ENCODE data around the gene FMO1.
"Not testable (repeated sequence)": the region's sequence is repeated elsewhere in the genome, so short reads cannot be mapped to it uniquely, and the experiment has no call there.

Gene FMO1, protein sequence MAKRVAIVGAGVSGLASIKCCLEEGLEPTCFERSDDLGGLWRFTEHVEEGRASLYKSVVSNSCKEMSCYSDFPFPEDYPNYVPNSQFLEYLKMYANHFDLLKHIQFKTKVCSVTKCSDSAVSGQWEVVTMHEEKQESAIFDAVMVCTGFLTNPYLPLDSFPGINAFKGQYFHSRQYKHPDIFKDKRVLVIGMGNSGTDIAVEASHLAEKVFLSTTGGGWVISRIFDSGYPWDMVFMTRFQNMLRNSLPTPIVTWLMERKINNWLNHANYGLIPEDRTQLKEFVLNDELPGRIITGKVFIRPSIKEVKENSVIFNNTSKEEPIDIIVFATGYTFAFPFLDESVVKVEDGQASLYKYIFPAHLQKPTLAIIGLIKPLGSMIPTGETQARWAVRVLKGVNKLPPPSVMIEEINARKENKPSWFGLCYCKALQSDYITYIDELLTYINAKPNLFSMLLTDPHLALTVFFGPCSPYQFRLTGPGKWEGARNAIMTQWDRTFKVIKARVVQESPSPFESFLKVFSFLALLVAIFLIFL

DNA sequence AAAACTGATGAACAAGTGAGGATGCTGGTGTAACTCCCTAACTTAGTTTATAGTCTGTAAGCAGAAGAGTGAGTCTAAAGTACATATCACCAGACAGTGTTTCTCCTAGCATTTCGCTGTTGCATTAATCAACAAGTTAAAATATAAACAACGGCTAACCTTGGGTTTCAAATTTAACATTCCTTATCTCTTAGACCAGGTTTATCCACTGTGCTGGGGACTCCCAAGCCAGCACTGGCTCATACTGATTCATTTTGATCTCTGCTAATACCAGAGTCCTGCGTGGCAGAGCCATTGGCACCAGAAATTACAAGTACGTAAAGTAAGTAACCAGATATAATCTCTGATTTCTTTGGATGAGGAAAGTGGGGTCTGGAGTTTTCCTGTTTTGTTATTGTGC lies at the start of gene FMO1:
TSS of gene FMO1 (plus strand) at position 193 of the 400 bp plus-strand sequence. CDS start 9,594 bp downstream, outside the sequence.
- FAIRE-seq = no peak

DNA sequence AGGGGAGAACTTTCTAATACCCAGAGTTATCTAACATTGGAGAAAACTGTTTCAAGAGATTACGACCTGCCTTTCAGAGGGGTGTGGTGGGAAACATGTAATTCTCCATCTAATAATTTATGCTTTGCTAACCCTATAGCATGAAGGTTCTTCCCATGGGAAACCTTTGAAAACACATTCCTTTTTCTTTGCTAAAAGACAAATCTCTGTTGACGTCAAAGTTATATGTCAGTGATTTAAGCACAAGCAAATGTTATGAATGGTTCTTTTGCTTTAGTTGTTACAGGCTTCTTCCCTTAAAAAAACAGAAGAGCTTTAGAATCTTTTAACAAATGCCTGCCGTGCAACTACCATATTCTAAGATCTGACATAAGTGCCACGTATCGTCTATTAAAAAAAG lies 44.0 kb upstream of the FMO1 start:
- no peak for FAIRE-seq

- FAIRE-seq = no peak
Observed at GRCh38 chr1:171206204-171206977, 41.9 kb upstream of the FMO1 start.

- no peak for FAIRE-seq
Observed at GRCh38 chr1:171206978-171207355, 41.3 kb upstream of the FMO1 start.

GRCh38 chr1:171207377-171207776 lies 40.9 kb upstream of the FMO1 start:
- FAIRE-seq = no peak

DNA sequence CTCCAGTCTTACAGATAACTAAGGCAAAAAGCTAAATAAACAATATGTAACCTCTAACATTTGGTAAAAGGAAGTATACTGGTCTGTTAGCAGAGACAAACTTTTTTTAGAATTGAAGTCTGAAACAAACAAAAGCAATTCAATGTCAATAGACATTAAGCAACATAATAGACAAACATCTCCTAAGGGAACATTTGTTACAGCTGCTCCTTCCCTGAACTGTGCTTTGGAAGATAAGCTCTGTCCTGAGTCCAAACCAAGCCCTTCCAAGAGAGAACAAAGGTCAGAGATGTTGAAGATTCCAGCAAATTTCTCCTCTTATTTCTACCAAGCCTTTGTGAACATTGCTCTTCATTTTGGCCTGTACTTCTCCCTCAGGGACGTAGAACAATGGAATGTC lies 37.9 kb upstream of the FMO1 start:
- FAIRE-seq = no peak

GRCh38 chr1:171212607-171213351 lies 35.5 kb upstream of the FMO1 start:
- FAIRE-seq = no peak

- FAIRE-seq = no peak
Observed at GRCh38 chr1:171213559-171214454, 34.5 kb upstream of the FMO1 start.

DNA sequence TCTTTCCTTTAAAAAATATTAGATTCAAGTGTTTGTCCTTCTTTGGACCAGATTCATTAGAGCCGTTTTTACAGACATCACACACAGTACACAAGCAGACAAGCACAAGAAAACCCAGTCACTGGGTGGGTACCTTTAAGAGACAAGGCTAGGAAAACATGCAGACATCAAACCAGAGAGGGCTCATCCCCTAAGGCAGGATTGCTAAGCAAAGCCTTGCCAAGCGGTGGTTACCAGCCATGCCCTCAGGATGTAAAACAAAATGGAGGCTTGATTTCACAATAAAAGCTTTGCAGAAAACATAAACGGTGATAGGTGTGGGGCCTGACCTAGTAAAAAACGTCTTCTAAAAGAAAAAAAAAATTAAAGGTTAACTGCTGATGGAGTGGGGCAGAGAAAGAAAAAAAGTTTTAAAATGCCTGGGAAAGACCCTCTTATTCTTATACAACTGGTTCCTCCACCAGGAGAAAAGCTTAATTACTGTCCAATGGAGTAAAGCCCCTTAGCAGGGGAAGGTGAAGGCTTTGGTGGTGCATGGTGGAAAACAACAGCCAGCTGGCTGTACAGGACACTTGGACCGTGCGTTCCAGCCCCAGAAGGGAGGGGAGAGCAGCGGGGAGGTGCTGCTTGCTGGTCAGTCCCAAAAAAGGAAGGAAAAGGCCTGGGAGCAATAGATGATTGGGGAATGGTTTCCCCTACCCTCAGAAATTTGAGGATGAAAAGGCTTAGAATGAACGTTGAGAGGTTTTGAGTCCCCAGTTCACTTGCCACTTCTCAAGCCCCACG lies 30.4 kb upstream of the FMO1 start:
- no peak for FAIRE-seq

GRCh38 chr1:171218661-171219060 lies 29.6 kb upstream of the FMO1 start:
- FAIRE-seq = no peak

DNA sequence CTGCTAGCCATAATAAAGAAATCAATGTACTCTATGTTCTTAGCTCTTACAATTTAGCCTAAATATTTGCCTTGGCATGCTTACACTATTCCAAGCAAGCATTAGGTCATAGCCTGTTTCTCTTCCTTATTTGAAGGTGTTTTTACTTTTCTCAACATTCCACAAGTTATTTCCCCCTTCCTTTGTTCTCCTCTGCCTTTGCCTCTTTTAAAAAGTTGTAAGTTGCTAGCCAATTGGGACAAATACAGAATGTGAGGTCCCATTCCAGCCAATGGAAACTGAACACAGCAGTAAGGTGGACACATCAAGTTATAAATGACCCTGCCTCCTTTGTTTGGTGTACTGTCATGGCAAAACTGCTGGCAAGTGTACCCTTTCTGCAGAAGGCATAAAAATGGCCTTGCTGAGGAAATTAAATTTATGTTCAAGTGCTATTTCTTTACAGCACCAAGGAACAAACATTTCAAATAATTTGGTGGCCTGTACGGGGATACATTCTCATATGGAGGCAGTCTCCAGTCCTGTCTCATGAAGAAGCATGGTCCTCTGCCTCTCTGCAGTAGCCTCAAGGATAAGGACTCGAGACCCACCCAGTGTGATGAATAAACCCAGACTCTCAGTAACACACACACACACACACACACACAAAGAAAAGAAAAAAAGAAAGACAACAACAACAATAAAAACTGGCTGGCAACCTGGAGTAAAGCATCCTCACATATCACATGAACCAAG lies 28.8 kb upstream of the FMO1 start:
- no peak for FAIRE-seq

DNA sequence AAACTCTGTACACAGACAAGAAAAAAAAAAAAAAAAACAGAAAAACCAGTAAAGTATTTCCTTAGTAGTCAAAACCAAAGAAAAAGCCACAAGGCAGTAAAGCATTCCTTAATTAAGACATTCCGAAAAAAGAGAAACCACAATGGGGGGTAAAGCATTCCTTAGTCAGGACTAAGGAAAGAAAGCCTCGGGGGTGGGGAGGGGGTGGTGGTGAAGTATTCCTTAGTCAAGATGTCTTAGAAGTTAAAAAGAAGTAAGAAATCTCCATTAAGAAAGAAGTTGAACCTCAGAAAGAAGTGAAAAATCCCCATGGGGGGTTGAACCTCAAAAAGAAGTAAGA lies 28.2 kb upstream of the FMO1 start:
- FAIRE-seq = no peak

DNA sequence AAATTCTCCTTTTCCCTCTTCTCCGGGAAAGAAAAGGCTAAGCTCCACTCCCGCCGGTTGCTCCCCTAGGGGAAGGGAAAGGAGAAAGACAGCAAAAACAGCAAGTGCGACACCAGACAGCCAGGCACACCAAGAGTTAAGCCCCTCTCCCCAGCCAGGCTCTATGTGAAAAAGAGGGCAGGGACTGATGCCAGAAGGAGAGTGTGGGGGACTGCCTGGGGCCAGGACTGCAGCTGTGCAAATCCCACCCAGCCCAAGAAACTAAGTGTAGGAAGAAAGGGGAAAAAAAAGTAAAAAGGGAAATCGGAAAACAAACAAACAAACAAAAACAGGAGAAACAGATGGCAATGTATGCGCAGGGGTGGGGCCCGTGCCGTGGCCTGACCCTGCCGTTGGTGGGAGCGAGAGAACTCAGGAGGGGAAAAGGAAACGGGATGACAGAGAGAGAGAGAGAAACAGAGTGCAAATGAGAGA lies 27.7 kb upstream of the FMO1 start:
- FAIRE-seq = no peak

- no peak for FAIRE-seq
Observed at GRCh38 chr1:171221665-171222591, 26.4 kb upstream of the FMO1 start.

DNA sequence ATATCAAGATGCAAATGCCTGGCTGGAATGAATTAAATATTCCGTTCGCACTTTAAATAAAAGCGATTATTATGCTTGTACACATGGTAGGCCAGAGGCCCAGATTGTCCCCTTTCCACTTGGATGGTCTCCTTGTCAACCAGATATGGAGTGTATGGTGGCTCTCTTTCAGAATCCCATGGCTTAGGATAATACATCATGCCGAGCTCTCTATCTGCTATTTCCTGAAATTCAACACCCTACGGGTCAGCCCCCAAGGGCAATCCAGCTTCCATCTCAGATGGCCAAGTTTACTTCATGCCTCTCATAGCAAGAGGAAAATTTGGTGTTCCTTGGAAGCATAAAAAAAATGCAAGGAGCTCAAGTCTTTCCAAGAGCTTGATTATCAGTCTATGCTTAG lies 25.4 kb upstream of the FMO1 start:
- FAIRE-seq = no peak

GRCh38 chr1:171224257-171224656 lies 24.0 kb upstream of the FMO1 start:
- FAIRE-seq = not testable (repeated sequence)

DNA sequence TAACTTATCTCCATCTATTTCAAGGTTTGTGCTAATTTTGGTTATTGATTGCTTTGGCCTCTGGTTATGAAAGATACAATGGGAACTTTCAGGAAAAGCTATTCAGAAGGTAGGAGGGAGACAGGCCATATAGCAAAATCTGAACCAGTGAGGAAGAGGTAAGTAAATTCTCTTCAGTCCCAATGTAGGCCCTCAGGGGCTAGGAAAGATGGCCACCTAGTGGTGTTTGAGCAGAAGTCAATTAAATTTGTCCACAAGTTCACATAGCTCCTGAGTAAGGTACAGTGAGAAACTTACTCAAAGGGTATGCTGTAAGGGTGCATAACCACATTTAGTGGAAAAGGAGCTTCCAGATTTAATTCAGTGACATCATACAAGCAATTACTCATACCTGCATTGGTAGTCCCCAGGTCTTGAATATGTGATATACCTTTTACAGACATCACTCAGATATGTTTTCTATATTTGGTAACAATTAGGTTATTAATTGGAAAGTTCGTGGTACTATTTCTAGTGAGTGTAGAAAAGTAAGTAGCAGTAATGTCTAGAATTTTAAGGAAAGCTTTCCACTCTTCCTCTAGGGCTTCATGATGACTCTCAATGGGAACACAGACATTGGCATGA lies 21.4 kb upstream of the FMO1 start:
- FAIRE-seq = no peak

GRCh38 chr1:171231326-171231725 lies 17.0 kb upstream of the FMO1 start:
- FAIRE-seq = no peak

- no peak for FAIRE-seq
Observed at GRCh38 chr1:171233183-171233582, 15.1 kb upstream of the FMO1 start.

All from G401.6 (cell line).